ENCODE data around the gene UVRAG.

UVRAG gene

GRCh38 chr11:75777461-75778110 lies 37.4 kb upstream of the UVRAG start:
- H4K91ac ChIP-seq (ENCODE audit: low read depth, low read length, poor library complexity) = no peak overlapping the region
- no peaks in the 10 kb centered on the region for H3K9me3 ChIP-seq (replicated peaks in 1 of 2; ENCODE audit: control insufficient read depth in 2 of 2, insufficient read depth in 1 of 2, low read depth in 1 of 2, low read length in 2 of 2)
- no peak overlapping the region for H3K4ac ChIP-seq (ENCODE audit: low read length)
- no peak overlapping the region for H3K9ac ChIP-seq (ENCODE audit: low read depth, low read length, poor library complexity)
- no peak overlapping the region for H4K8ac ChIP-seq (ENCODE audit: low read depth, low read length)
- WGBS, 2 donors (ENCODE audit: extremely low coverage in 2 of 2, insufficient read length in 2 of 2, insufficient replicate concordance in 1 of 2) = no CpG with 5 or more reads among the region's 13 CpGs
- DNase-seq (ENCODE audit: low spot score) = no peak
- H2BK120ac ChIP-seq (ENCODE audit: low read depth, low read length) = no peak overlapping the region
- no peak overlapping the region for H2AK5ac ChIP-seq (ENCODE audit: low read depth, low read length)
- H2AFZ ChIP-seq (ENCODE audit: low read length) = no peak overlapping the region
- peaks cover 0 to 3% of the 10 kb centered on the region in 2 donors for H3K4me1 ChIP-seq (ENCODE audit: control insufficient read depth in 2 of 2, insufficient read depth in 1 of 2, low read depth in 1 of 2, low read length in 2 of 2)
- H3K4me3 ChIP-seq (ENCODE audit: low read length in 2 of 2) = no peak overlapping the region
- H2BK15ac ChIP-seq (ENCODE audit: low read length) = no peak overlapping the region
- no peak overlapping the region for H3K27ac ChIP-seq (replicated peaks; ENCODE audit: low read length)
- no peak overlapping the region for H3K18ac ChIP-seq (ENCODE audit: low read length)
- H2BK5ac ChIP-seq (ENCODE audit: low read length) = no peak overlapping the region
- H3K36me3 ChIP-seq (replicated peaks in 1 of 2; ENCODE audit: control insufficient read depth in 2 of 2, insufficient read depth in 2 of 2, low read length in 2 of 2) = no peaks in the 10 kb centered on the region
- H2BK12ac ChIP-seq (ENCODE audit: low read length) = peak overlapping the region; percentile 80
- H3K27me3 ChIP-seq (ENCODE audit: control insufficient read depth in 3 of 3, insufficient read depth in 3 of 3, low read depth in 1 of 3, low read length in 3 of 3) = peaks cover 0 to 47% (median 0%) of the 10 kb centered on the region in 3 experiments
- H3K79me1 ChIP-seq (ENCODE audit: low read depth, low read length) = no peaks in the 10 kb centered on the region
- H3K23ac ChIP-seq (ENCODE audit: low read depth, low read length, poor library complexity) = no peak overlapping the region
- H3K14ac ChIP-seq (ENCODE audit: low read length) = no peak overlapping the region
- no peak overlapping the region for H3K4me2 ChIP-seq (ENCODE audit: insufficient read depth, low read length, poor library complexity, severe bottlenecking)

GRCh38 chr11:75778962-75779361 lies 36.0 kb upstream of the UVRAG start:
- WGBS, 2 donors (ENCODE audit: extremely low coverage in 2 of 2, insufficient read length in 2 of 2, insufficient replicate concordance in 1 of 2) = no CpG with 5 or more reads among the region's 5 CpGs
- no peak overlapping the region for H3K27ac ChIP-seq (replicated peaks; ENCODE audit: low read length)
- peaks cover 0 to 3% of the 10 kb centered on the region in 2 donors for H3K4me1 ChIP-seq (ENCODE audit: control insufficient read depth in 2 of 2, insufficient read depth in 1 of 2, low read depth in 1 of 2, low read length in 2 of 2)
- H3K23ac ChIP-seq (ENCODE audit: low read depth, low read length, poor library complexity) = no peak overlapping the region
- H3K79me1 ChIP-seq (ENCODE audit: low read depth, low read length) = no peaks in the 10 kb centered on the region
- no peak overlapping the region for H3K18ac ChIP-seq (ENCODE audit: low read length)
- no peak overlapping the region for H3K4ac ChIP-seq (ENCODE audit: low read length)
- H3K9me3 ChIP-seq (replicated peaks in 1 of 2; ENCODE audit: control insufficient read depth in 2 of 2, insufficient read depth in 1 of 2, low read depth in 1 of 2, low read length in 2 of 2) = no peaks in the 10 kb centered on the region
- H3K36me3 ChIP-seq (replicated peaks in 1 of 2; ENCODE audit: control insufficient read depth in 2 of 2, insufficient read depth in 2 of 2, low read length in 2 of 2) = no peaks in the 10 kb centered on the region
- H4K91ac ChIP-seq (ENCODE audit: low read depth, low read length, poor library complexity) = no peak overlapping the region
- peaks cover 0 to 48% (median 0%) of the 10 kb centered on the region in 3 experiments for H3K27me3 ChIP-seq (ENCODE audit: control insufficient read depth in 3 of 3, insufficient read depth in 3 of 3, low read depth in 1 of 3, low read length in 3 of 3)
- H4K8ac ChIP-seq (ENCODE audit: low read depth, low read length) = no peak overlapping the region
- H2BK12ac ChIP-seq (ENCODE audit: low read length) = no peak overlapping the region
- H3K14ac ChIP-seq (ENCODE audit: low read length) = no peak overlapping the region
- no peak overlapping the region for H2AK5ac ChIP-seq (ENCODE audit: low read depth, low read length)
- H2BK15ac ChIP-seq (ENCODE audit: low read length) = no peak overlapping the region
- H3K4me3 ChIP-seq (ENCODE audit: low read length in 2 of 2) = no peak overlapping the region
- H3K9ac ChIP-seq (ENCODE audit: low read depth, low read length, poor library complexity) = peak overlapping the region; percentile 22
- no peak overlapping the region for H2AFZ ChIP-seq (ENCODE audit: low read length)
- no peak overlapping the region for H3K4me2 ChIP-seq (ENCODE audit: insufficient read depth, low read length, poor library complexity, severe bottlenecking)
- H2BK5ac ChIP-seq (ENCODE audit: low read length) = no peak overlapping the region
- no peak overlapping the region for H2BK120ac ChIP-seq (ENCODE audit: low read depth, low read length)
- DNase-seq (ENCODE audit: low spot score) = no peak

- Histone ChIP-seq H4K91ac (ENCODE audit: low read depth, low read length, poor library complexity) (no peak overlapping the region), H3K4me2 (ENCODE audit: insufficient read depth, low read length, poor library complexity, severe bottlenecking) (no peak overlapping the region), H3K14ac (ENCODE audit: low read length) (no peak overlapping the region), H2AK5ac (ENCODE audit: low read depth, low read length) (no peak overlapping the region), H2BK15ac (ENCODE audit: low read length) (no peak overlapping the region), H2BK120ac (ENCODE audit: low read depth, low read length) (no peak overlapping the region), H2AFZ (ENCODE audit: low read length) (no peak overlapping the region), H3K36me3 (replicated peaks in 1 of 2; ENCODE audit: control insufficient read depth in 2 of 2, insufficient read depth in 2 of 2, low read length in 2 of 2) (no peaks in the 10 kb centered on the region), H3K23ac (ENCODE audit: low read depth, low read length, poor library complexity) (no peak overlapping the region), H3K27me3 (ENCODE audit: control insufficient read depth in 3 of 3, insufficient read depth in 3 of 3, low read depth in 1 of 3, low read length in 3 of 3) (peaks cover 0 to 48% (median 0%) of the 10 kb centered on the region in 3 experiments), H3K4me3 (ENCODE audit: low read length in 2 of 2) (no peak overlapping the region), H2BK5ac (ENCODE audit: low read length) (no peak overlapping the region), H2BK12ac (ENCODE audit: low read length) (no peak overlapping the region), H3K4ac (ENCODE audit: low read length) (no peak overlapping the region), H3K4me1 (ENCODE audit: control insufficient read depth in 2 of 2, insufficient read depth in 1 of 2, low read depth in 1 of 2, low read length in 2 of 2) (peaks cover 0 to 3% of the 10 kb centered on the region in 2 donors), H4K8ac (ENCODE audit: low read depth, low read length) (no peak overlapping the region), H3K9ac (ENCODE audit: low read depth, low read length, poor library complexity) (no peak overlapping the region), H3K27ac (replicated peaks; ENCODE audit: low read length) (no peak overlapping the region), H3K9me3 (replicated peaks in 1 of 2; ENCODE audit: control insufficient read depth in 2 of 2, insufficient read depth in 1 of 2, low read depth in 1 of 2, low read length in 2 of 2) (no peaks in the 10 kb centered on the region), H3K18ac (ENCODE audit: low read length) (no peak overlapping the region), H3K79me1 (ENCODE audit: low read depth, low read length) (no peaks in the 10 kb centered on the region)
- no CpG with 5 or more reads among the region's 2 CpGs for WGBS, 2 donors (ENCODE audit: extremely low coverage in 2 of 2, insufficient read length in 2 of 2, insufficient replicate concordance in 1 of 2)
- no peak for DNase-seq (ENCODE audit: low spot score)
Observed at GRCh38 chr11:75779960-75780359, 35.0 kb upstream of the UVRAG start.

GRCh38 chr11:75780888-75781287 lies 34.1 kb upstream of the UVRAG start:
- Histone ChIP-seq H3K4ac (ENCODE audit: low read length) (no peak overlapping the region), H2BK5ac (ENCODE audit: low read length) (no peak overlapping the region), H3K79me1 (ENCODE audit: low read depth, low read length) (no peaks in the 10 kb centered on the region), H3K4me1 (ENCODE audit: control insufficient read depth in 2 of 2, insufficient read depth in 1 of 2, low read depth in 1 of 2, low read length in 2 of 2) (no peaks in the 10 kb centered on the region), H4K8ac (ENCODE audit: low read depth, low read length) (no peak overlapping the region), H3K4me2 (ENCODE audit: insufficient read depth, low read length, poor library complexity, severe bottlenecking) (no peak overlapping the region), H2BK15ac (ENCODE audit: low read length) (no peak overlapping the region), H3K9me3 (replicated peaks in 1 of 2; ENCODE audit: control insufficient read depth in 2 of 2, insufficient read depth in 1 of 2, low read depth in 1 of 2, low read length in 2 of 2) (no peaks in the 10 kb centered on the region), H3K14ac (ENCODE audit: low read length) (no peak overlapping the region), H3K27ac (replicated peaks; ENCODE audit: low read length) (no peak overlapping the region), H3K23ac (ENCODE audit: low read depth, low read length, poor library complexity) (no peak overlapping the region), H3K18ac (ENCODE audit: low read length) (no peak overlapping the region), H2BK120ac (ENCODE audit: low read depth, low read length) (no peak overlapping the region), H3K9ac (ENCODE audit: low read depth, low read length, poor library complexity) (no peak overlapping the region), H3K4me3 (ENCODE audit: low read length in 2 of 2) (no peak overlapping the region), H2BK12ac (ENCODE audit: low read length) (no peak overlapping the region), H2AFZ (ENCODE audit: low read length) (no peak overlapping the region), H3K36me3 (replicated peaks in 1 of 2; ENCODE audit: control insufficient read depth in 2 of 2, insufficient read depth in 2 of 2, low read length in 2 of 2) (no peaks in the 10 kb centered on the region), H3K27me3 (ENCODE audit: control insufficient read depth in 3 of 3, insufficient read depth in 3 of 3, low read depth in 1 of 3, low read length in 3 of 3) (peaks cover 0 to 48% (median 0%) of the 10 kb centered on the region in 3 experiments), H4K91ac (ENCODE audit: low read depth, low read length, poor library complexity) (no peak overlapping the region), H2AK5ac (ENCODE audit: low read depth, low read length) (no peak overlapping the region)
- no peak for DNase-seq (ENCODE audit: low spot score)
- WGBS, 2 donors (ENCODE audit: extremely low coverage in 2 of 2, insufficient read length in 2 of 2, insufficient replicate concordance in 1 of 2) = no CpG with 5 or more reads among the region's 3 CpGs

All from neuronal stem cell (in vitro differentiated cells).